Measurements from ENCODE around the gene RNF222. TPM values are rescaled to one million over a fixed set of nuclear protein-coding genes. Genes with fewer than 3 reads are reported as not detected.

RNF222 gene
- total and polyA plus RNA-seq, 10 of the 15 experiments (the other 5 are each of a cell fraction or from before 2014, with no cell fraction given), result not detected

GRCh38 chr17:8409966-8410882, 12.6 kb upstream of the RNF222 start (continued):
- TF ChIP-seq IRF5 (IDR thresholded peaks at IDR 0.05; ENCODE audit: borderline replicate concordance) (no peak), RAD21 (IDR thresholded peaks at IDR 0.05; ENCODE audit: insufficient read depth, low read depth, low read length) (peak; percentile 71), POLR2AphosphoS2 (IDR thresholded peaks at IDR 0.05; ENCODE audit: low read depth, low read length) (no peak), E4F1 (IDR thresholded peaks at IDR 0.05; ENCODE audit: borderline replicate concordance, partially characterized antibody) (no peak), USF1 (IDR thresholded peaks at IDR 0.05; ENCODE audit: borderline replicate concordance, extremely low read length, insufficient read depth, low read depth, low read length) (no peak), IRF4 (IDR thresholded peaks at IDR 0.05; ENCODE audit: low read depth, low read length) (0 out of 2 replicates have a peak, but pooled peaks have one; percentile 52), KLF5 (IDR thresholded peaks at IDR 0.05; ENCODE audit: partially characterized antibody) (no peak), MYB (IDR thresholded peaks at IDR 0.05; ENCODE audit: borderline replicate concordance, low read depth, low read length) (no peak), RBBP5 (conservative IDR thresholded peaks at IDR 0.05) (no peak), CTCF (IDR thresholded peaks at IDR 0.05 in 2 of 3, conservative IDR thresholded peaks at IDR 0.05 in 1 of 3; ENCODE audit: control insufficient read depth in 2 of 3, extremely low read depth in 1 of 3, insufficient read depth in 1 of 3, low read depth in 3 of 3, low read length in 3 of 3) (peak; percentile 82 to 87 (median 83)), SIX5 (IDR thresholded peaks at IDR 0.05; ENCODE audit: low read depth, low read length, severe bottlenecking) (no peak), NKRF (conservative IDR thresholded peaks at IDR 0.05) (no peak), RELA (IDR thresholded peaks at IDR 0.05; ENCODE audit: borderline replicate concordance, partially characterized antibody) (no peak), NBN (IDR thresholded peaks at IDR 0.05) (no peak), CHD4 (IDR thresholded peaks at IDR 0.05) (no peak), ZNF274 (IDR thresholded peaks at IDR 0.05; ENCODE audit: insufficient read depth, insufficient read length) (no peak), EP300 (IDR thresholded peaks at IDR 0.05; ENCODE audit: borderline replicate concordance in 1 of 2, control insufficient read depth in 1 of 2, low read depth in 2 of 2, low read length in 2 of 2) (0 out of 4 replicates have a peak, but pooled peaks of 1 of the 2 experiments have one; percentile 15)
